NB4 (cell line): ENCODE results near the gene CDK4.

ENCODE experiments used
- DNase-seq: peaks from one replicate; pipeline ENCODE4 v3.0.0; 2010; ENCODE audit warnings: low read depth
- H3K4me3 ChIP-seq: one replicate; pipeline ENCODE4 v1.5.1; 2011; ENCODE audit warnings: mild to moderate bottlenecking, low read depth, low read length, moderate library complexity
- CTCF ChIP-seq: IDR thresholded peaks from one replicate; pipeline ENCODE4 v1.5.1; 2012; ENCODE audit warnings: low read depth, low read length
- MAX ChIP-seq: IDR thresholded peaks from 2 replicates; pipeline ENCODE4 v1.6.1; 2011; ENCODE audit warnings: low read depth, low read length
- MYC ChIP-seq: IDR thresholded peaks from 2 replicates; pipeline ENCODE4 v1.6.1; 2011; ENCODE audit warnings: low read depth, low read length
- POLR2A ChIP-seq: IDR thresholded peaks from 2 replicates; pipeline ENCODE4 v1.6.1; 2011; ENCODE audit warnings: mild to moderate bottlenecking; ENCODE audit not compliant: insufficient read length; ENCODE audit errors: extremely low read depth

The CDK4 gene

DNA sequence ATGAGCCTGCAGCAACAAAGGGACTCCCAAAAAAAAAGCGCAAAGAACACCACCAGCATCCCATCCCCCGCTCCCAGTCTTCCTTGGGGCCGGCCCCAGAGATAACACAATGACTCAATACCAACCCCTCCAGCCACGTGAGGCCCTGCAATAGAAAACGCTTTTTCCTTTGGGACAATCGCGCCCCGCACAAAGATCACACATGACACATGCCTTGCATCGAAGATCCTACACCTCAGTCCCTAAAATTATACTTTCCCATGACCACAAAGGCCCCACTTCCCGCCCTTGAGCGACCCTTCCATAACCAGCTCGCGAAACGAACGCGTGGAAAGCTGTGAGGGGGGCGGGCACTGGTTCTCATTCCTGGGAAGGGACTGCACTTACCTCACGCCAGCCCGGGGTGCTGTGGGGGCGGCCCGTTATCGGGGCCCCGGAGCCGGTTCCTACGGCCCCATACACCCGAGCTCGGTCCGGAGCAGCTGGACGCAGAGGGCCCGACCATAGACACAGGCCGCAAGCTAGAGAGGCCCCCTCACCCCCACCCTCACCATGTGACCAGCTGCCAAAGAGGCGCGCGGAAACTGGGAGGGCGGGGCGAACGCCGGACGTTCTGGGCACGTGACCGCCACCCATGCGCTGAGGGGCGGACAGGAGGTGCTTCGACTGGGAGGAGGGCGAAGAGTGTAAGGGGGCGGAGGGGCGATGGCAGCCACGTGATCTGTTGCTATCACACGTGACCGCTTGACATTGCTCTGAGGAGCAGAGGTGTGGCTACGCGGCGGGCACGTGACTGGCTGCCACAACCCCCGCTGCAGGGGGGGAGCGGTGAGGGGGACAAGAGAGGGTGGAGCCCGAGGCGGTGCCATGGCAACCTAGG lies at the start of gene CDK4:
Gene CDK4 (minus strand): TSS at position 523 of the 880 bp plus-strand sequence. CDS start 593 bp downstream, outside the sequence.
- peak; percentile 100 for DNase-seq
- TF ChIP-seq MAX (peak; percentile 100), CTCF (no peak), POLR2A (peak; percentile 84), MYC (peak; percentile 96)

DNA sequence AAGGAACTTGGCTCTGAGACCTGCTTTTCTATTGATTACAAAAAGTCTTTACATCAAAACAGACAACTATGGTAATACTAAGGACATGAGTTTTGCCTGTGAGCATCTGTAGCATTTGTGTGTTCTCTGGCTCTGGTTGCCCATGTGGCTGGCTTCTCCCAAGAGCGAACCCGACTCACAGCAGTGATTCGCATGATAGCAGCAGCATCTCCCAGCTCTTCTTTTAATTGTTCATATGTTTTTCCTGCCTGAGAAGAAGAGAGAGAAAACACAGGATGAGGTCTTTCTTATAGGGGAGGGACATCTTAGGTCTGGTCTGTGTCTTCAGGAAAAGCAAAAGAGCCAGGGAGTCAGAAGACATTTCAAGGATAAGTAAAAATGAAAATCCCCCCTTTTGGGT lies 48.9 kb upstream of the CDK4 start:
- no peak for DNase-seq
- H3K4me3 ChIP-seq: no peak overlapping the region
- TF ChIP-seq POLR2A: no peak
- TF ChIP-seq MYC: no peak
- no peak for TF ChIP-seq MAX
- TF ChIP-seq CTCF: no peak

More for the DNA sequence above, at the start of gene CDK4:
- peak within 1 kb of the TSS; percentile 82 for H3K4me3 ChIP-seq

- H3K4me3 ChIP-seq: no peak overlapping the region
- TF ChIP-seq MYC (no peak), POLR2A (no peak), CTCF (no peak), MAX (no peak)
- DNase-seq: no peak
Measured at GRCh38 chr12:57797933-57798332, 45.8 kb upstream of the CDK4 start.

DNA sequence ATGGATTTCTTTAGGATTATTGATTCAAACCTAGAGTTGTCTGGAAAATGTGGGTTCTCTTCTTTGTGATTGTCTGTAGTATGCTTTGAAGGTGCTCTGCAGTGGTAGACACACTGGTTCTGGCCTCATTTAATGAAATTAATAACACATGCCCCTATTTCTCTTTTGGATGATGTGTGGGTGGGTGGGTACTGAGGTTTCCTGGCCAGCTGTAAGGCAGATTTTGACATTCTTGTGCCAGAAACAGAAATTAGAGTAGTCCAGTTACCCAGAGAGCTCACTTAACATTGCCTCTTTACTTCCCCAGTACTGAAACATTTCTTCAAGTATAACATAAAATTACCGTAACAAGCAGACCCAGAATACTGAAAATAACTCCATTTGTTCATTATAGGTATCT lies 44.9 kb upstream of the CDK4 start:
- no peak overlapping the region for H3K4me3 ChIP-seq
- DNase-seq: no peak
- TF ChIP-seq POLR2A: no peak
- TF ChIP-seq MAX: no peak

- TF ChIP-seq POLR2A (no peak), MAX (no peak), MYC (no peak), CTCF (no peak)
- no peak for DNase-seq
Measured at GRCh38 chr12:57795354-57795753, 43.2 kb upstream of the CDK4 start.

GRCh38 chr12:57793920-57794319 lies 41.8 kb upstream of the CDK4 start:
- TF ChIP-seq CTCF (no peak), MAX (no peak), POLR2A (no peak), MYC (no peak)
- no peak overlapping the region for H3K4me3 ChIP-seq
- no peak for DNase-seq

More at GRCh38 chr12:57795354-57795753, 43.2 kb upstream of the CDK4 start:
- no peak overlapping the region for H3K4me3 ChIP-seq
